Right lobe of liver (tissue), 4 donors: ENCODE measurements around the gene LAIR1.

Experiments
- CTCF ChIP-seq, 4 donors: fragments of 200-600 bp in 3 of 4; fragments of 450-650 bp in 1 of 4; IDR thresholded peaks; one replicate each; pipeline versions ENCODE4 v1.5.1 to v1.8.0; 2016 to 2022; ENCODE audit warnings: antibody characterized with exemption in 4 of 4, mild to moderate bottlenecking in 2 of 4
- POLR2A ChIP-seq: fragments of 450-650 bp; IDR thresholded peaks from one replicate; pipeline ENCODE4 v1.6.1; 2017; ENCODE audit warnings: antibody characterized with exemption, mild to moderate bottlenecking
- donor health status: DM: no; HTN: no; CAD: no.
- donor health status: DM: no; HTN: no; CAD: no.
- donor health status: DM: no; HTN: yes; CAD: no.

- TF ChIP-seq CTCF (IDR thresholded peaks at IDR 0.05), result no peak
- no peak for TF ChIP-seq POLR2A
These were observed 26.9 kb downstream of the LAIR1 start for GRCh38 chr19:54337858-54338230.
